Lower leg skin (tissue), 4 donors: ENCODE data around the gene PLD5. TPM values are rescaled to one million over a fixed set of nuclear protein-coding genes. Genes with fewer than 3 reads are reported as not detected.

Source experiments
- DNase-seq, 2 donors: peaks; one replicate each; pipeline ENCODE4 v3.0.0-alpha.2; 2019; ENCODE audit warnings: low spot score in 2 of 2
- H3K4me3 ChIP-seq: fragments of 200-600 bp; sonication (generic); 2 replicates; pipeline ENCODE4 v1.5.1; 2017; ENCODE audit warnings: mild to moderate bottlenecking, low read depth; ENCODE audit not compliant: poor library complexity, severe bottlenecking
- CTCF ChIP-seq, 3 donors: fragments of 450-650 bp; IDR thresholded peaks; one replicate each; pipeline ENCODE4 v1.5.1; 2016; ENCODE audit warnings: antibody characterized with exemption in 3 of 3, mild to moderate bottlenecking in 3 of 3, moderate library complexity in 2 of 3
- POLR2A ChIP-seq, 2 donors: fragments of 450-650 bp; IDR thresholded peaks; one replicate each; pipeline ENCODE4 v1.6.1; 2016 to 2017; ENCODE audit warnings: antibody characterized with exemption in 2 of 2, mild to moderate bottlenecking in 1 of 2, moderate library complexity in 1 of 2
- WGBS, 2 donors: methylation state at CpG; one replicate each; pipeline ENCODE4 v1.1.5; 2018; 5-methylcytosine and 5-hydroxymethylcytosine counted together
- intact Hi-C: fragments of 100-400 bp; cut with DNase I; formaldehyde crosslinking; loops from one replicate; pipeline ENCODE4 v1.15.0; 2023; ENCODE audit warnings: low total_unique reads
- total RNA-seq, 4 donors: library from RNA; depleted of rRNA; stranded (reverse); fragments of >200 nt; gene quantifications; one replicate each; pipeline ENCODE4 v1.1.0, GENCODE V29; 2016

PLD5 gene
- total RNA-seq, 4 donors from 2014 or later: 0.17 to 0.32 (median 0.25) TPM; not detected in 1

DNA sequence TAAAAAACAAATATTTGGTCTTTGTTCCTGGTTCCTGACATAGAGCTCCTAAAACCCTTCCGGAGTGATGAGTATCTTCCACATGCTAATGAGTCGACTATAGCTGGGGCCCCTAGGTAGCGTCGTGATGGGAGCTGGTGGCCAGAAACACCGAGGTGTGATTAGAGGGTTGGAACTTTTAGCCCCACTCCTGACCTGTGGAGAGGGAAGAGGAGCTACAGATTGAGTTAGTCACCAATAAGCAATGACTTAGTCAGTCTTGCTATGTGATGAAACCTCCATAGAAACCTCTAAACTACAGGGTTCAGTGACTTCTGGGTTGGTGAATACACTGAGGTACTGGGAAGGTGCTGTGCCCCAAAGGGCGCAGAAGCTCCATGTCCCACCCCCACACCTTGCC is 30.1 kb upstream of the PLD5 start:
- TF ChIP-seq POLR2A (IDR thresholded peaks at IDR 0.05) (no peak), CTCF (IDR thresholded peaks at IDR 0.05) (no peak)
- DNase-seq: no peak
- intact Hi-C loops: no loop called here
- WGBS, 2 donors: 70 to 81% methylated on average over 6 of the region's 6 CpGs
- H3K4me3 ChIP-seq: no peak overlapping the region

GRCh38 chr1:242546849-242547729 is 22.6 kb upstream of the PLD5 start:
- TF ChIP-seq POLR2A (IDR thresholded peaks at IDR 0.05) (no peak), CTCF (IDR thresholded peaks at IDR 0.05) (no peak)
- intact Hi-C loops: no loop called here
- H3K4me3 ChIP-seq: no peak overlapping the region
- no peak for DNase-seq
- 58 to 59% methylated on average over 6 of the region's 6 CpGs for WGBS, 2 donors

- intact Hi-C loops: no loop called here
- WGBS, 2 donors: 91 to 94% methylated on average over 3 of the region's 3 CpGs
- TF ChIP-seq CTCF (IDR thresholded peaks at IDR 0.05) (no peak), POLR2A (IDR thresholded peaks at IDR 0.05) (no peak)
- no peak overlapping the region for H3K4me3 ChIP-seq
- no peak for DNase-seq
Measured at GRCh38 chr1:242546441-242546840, 21.9 kb upstream of the PLD5 start.

- no peak overlapping the region for H3K4me3 ChIP-seq
- WGBS, 2 donors: 48 to 57% methylated on average over 2 of the region's 2 CpGs
- intact Hi-C loops: no loop called here
- DNase-seq: no peak
- TF ChIP-seq CTCF (IDR thresholded peaks at IDR 0.05) (no peak), POLR2A (IDR thresholded peaks at IDR 0.05) (no peak)
Measured at GRCh38 chr1:242544071-242544470, 19.6 kb upstream of the PLD5 start.

DNA sequence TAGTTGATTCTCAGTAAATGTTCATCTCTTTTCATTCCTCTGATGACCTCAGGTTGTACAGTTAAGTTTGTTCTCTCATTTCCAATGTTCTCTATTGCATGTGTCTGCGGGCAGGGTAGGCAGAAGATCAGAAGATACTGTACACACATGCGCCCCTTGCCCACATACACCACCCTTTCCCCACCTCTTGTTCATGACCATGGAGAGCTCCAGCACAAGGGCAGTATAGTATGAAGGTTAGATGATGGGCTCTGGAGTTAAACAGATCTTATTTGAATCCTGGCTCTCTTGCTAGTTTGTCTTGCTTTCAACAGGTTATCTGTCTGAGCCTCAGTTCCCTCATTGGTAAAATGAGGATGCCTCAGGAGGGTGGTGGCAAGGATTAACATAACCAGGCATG is 17.8 kb upstream of the PLD5 start:
- WGBS, 2 donors: 89 to 95% methylated on average over 2 of the region's 2 CpGs
- no peak for TF ChIP-seq POLR2A (IDR thresholded peaks at IDR 0.05)
- no peak for TF ChIP-seq CTCF (IDR thresholded peaks at IDR 0.05)
- intact Hi-C loops: no loop called here

More for the DNA sequence above, 17.8 kb upstream of the PLD5 start:
- DNase-seq: peak in 1 of 2 donors; percentile 48
- H3K4me3 ChIP-seq: no peak overlapping the region
